DMS153 (cell line): ENCODE data around the gene HDHD2.

Source experiments
- DNase-seq: peaks from one replicate; lab custom pipeline; 2025; lab: John Stamatoyannopoulos, UW

Gene HDHD2

DNA sequence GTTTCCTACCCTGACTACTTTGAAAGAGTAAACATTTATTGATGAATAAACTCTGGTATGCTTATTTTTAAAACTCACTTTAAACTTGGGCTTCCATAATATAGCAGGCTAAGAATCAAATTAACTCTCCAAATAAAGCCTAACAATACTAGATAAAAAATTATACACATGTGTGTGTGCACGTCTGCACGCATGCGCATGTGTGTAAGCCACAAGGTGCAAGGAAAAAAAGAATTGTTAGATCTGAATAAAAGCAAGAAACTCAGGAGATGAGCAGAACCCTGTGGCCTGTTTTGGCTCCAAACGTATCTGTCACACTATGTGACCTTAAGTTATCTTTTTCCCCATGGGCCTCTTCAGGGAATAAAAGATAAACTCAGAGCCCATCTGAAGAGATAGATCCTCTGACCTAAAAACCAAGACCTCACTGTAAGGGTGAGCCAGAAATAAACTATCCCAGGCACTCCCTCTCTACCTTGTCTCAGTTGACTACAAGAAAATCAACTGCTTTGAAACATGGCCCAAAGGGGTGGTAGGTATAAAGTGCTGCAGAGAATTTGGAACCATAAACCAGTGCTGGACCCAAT, 6.3 kb downstream of the HDHD2 start:
- DNase-seq = no peak

DNA sequence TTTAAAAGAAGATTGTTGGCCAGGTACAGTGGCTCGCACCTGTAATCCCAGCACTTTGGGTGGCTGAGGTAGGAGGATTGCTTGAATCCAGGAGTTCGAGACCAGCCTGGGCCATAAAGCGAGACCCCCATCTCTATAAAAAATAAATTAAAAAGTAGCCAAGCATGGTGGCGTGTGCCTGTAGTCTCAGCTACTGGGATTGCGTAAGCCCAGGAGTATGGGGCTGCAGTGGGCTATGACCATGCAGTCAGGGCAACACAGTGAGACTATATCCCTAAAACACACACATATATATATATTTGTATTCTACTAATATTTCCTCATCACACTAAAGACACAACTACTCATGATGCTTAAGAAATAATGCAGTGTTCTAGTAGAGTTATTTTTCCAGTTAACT, 7.1 kb downstream of the HDHD2 start:
- DNase-seq = no peak

DNA sequence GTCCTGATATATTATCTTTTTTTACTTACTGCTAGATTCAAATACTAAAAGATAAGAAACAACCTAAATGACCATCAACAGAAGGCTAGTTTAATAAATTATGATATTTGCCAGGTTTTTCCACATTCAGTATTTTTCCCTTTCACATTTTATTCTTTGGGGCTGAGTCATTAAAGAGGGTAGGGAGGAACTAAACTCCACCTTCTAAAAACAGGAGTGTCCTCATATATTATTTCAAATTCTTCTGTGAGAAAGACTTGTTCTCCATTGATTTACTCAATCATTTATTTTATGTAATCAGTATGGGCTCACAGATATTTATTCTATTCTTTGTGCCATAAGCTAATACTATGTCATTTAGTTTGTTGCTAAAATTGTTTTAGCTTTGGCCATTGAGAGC, 9.0 kb downstream of the HDHD2 start:
- no peak for DNase-seq

DNA sequence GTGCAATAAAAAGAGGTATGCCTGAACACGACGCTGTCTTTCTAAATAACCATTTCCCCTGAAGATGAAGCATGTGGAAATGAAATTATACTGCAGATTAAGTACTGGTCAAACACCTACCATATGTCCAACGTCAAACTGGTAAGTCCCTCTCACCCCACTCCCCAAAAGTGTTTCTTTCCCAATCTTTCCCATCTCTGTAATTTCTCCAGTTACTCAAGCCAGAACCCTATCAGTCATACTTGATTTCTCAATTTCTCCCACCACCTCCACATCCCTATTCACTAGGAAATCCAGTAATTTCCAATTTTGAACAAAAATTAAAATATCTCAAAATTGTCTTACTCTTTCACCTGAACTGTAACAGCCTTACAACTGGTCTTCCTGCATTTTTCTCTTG, 29.2 kb downstream of the HDHD2 start:
- no peak for DNase-seq

DNA sequence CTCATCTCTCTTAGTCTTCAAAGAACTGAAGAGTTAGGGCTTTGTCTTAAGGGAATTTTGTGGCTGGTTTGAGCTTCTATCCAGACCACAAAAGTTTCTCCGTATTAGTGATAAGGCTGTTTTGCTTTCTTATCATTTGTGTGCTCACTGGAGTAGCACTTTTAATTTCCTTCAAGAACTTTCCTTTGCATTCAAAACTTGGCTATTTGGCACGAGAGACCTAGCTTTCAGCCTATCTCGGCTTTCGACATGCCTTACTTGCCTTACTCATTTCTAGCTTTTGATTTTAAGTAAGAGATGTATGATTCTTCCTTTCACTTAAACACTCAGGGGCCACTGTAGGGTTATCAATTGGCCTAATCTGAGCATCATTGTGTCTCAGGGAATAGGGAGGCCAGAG, 29.9 kb downstream of the HDHD2 start:
- DNase-seq = no peak

DNA sequence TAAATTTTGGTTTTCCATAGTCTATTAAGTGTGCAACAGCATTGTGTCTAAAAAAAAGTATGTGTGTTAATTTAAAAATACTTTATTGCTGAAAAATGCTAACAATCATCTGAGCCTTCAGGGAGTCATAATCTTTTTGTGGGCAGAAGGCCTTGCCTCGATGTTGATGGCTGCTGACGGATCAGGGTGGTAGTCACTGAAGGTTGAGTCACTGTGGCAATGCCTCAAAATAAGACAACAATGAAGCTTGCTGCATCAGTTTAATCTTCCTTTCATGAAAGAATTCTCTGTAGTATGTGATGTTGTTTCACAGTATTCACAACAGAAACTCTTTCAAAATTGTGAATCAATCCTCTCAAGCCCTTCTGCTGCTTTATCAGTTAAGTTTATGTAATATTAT, 31.3 kb downstream of the HDHD2 start:
- no peak for DNase-seq

DNA sequence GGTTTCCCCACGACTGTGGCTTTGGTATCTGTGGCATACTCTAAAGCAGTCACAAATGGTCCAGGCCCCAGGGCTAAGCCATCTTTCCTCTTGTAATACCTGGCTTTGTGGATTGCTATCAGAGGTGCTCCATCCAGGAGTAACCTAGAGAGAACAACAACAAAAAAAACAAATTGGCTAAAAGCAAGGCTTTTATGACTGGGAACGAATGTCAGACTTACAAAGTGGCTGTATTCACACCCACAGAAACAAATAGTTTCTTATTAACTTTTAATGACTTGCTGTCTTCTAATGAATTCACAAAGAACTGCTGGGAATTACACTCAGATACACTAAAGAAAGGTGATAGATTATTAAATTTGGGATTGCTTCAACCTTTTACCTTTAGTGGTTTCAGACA, 35.1 kb downstream of the HDHD2 start:
- DNase-seq = no peak

DNA sequence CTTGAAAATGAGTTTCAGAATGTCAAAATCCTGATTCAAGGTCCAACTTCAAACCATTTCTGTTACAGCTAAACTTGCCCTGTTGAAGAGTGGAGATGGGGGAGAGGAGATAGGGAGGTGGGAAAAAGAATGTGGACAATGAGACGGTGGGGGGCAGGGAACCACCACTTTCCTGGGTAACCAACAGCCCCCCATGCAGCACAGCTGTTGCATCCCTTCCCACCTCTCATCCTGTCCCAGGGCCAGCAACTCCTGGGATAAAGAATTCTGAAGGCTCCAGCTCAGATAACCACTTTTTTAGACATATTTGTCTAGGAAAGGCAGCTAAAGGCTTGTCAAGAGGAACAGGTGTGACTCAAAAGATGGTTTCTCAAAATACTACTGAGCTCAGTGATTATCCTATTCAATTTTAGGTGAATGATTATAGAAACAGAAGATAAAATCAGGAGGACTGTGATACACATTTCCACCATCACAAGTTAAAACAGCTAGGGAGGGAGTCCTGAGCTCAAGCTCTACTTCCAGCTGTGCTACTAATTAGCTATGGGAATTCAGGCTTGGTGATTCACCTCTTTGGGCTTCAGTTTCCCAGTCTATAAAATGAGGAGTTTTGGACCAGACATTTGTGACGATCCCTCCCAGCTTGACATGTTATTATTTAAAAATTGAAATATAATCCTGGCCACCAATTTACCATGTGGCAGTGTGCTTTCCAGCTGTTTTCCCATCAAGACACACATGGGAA, 36.3 kb downstream of the HDHD2 start:
- no peak for DNase-seq

DNA sequence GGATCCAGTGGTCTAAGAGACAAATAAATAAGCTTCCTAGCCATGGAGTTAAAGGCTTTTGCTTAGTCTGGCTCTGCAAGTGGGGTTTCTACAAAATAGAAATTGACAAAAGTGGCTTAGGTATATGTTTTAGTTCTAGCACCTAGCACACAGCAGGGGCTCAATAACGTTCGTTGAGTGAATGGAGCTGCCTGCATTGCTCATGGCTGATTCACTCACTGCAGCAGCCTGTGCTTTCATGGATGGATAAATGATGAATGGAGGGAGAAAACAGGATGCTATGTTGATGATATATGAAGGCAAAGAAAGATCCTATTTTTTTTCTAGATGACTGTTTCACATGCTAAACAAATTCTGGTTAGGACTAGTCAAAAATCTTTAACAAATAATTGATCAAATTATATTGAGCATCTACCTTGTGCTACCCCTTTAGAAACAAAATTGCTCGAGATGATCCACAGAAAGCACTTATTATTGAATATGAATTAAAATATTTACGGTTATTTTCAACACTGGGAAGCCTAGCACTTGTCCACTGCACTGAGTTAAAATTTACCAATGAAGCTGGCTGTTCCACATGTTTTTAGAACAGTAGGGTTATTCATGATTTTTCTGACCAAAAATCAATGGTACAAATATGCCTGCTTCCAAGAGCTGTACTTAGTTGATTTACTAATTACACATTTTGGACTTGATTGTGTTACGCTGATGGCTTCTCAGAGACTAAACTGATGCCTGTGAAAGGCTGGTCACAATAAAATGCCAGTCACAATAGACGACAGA, 39.6 kb downstream of the HDHD2 start:
- no peak for DNase-seq

DNA sequence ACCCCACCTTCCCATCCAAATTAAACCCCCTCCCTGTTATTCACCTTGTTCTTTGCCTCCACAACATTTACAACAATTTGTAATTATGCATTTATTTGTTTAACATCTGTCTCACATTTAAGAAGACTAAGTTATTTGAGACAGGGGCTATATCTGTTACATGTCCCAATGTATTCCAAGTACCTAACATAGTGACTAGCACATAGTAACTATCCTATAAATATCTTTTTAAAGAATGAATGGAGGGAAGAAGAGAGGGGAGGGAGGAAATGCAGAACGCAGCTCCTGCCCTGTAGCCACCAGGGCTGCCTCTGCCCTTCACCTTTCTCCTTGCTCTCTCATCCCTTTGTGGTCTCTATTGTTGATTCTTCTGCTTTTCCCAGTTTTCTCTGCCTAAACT, 40.6 kb downstream of the HDHD2 start:
- DNase-seq = no peak

DNA sequence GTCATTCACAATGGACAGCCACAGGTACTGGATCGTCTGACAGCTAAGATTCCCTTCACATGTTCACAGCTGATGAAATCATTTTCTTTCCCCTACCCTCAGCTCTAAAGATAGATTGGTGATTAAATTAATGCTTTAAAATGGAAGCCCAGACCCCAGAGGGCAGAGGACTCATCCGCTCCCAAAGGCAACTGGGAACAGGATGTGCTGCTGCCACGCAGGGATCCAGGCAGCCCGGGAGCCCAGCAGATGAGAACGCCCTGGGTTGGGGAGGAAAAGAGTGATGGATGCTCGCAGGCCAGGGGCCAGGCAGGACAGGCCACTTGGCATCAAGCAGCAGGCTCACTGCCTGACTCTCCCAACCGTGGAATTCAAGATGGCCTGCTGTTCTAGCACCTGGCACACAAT, 41.3 kb downstream of the HDHD2 start:
- DNase-seq = no peak

DNA sequence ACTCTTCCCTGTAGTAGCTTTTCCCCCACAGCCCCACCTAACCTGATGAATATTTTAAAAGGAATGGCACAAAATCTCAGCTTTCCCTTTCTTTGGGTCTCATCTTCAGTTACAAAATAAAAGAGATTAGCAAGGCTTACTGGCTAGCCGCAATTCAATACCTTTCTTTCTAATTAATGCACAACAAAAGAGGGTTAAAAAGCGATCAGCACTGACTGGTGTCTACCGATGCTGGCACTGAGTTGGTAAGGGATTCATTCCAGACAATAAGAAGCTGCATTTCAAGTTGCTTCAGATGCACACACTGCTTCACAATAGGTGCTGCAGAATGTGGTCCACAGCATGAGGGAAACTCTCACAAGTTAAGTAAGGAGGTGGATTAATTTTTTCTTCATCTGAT, 41.9 kb downstream of the HDHD2 start:
- no peak for DNase-seq

DNA sequence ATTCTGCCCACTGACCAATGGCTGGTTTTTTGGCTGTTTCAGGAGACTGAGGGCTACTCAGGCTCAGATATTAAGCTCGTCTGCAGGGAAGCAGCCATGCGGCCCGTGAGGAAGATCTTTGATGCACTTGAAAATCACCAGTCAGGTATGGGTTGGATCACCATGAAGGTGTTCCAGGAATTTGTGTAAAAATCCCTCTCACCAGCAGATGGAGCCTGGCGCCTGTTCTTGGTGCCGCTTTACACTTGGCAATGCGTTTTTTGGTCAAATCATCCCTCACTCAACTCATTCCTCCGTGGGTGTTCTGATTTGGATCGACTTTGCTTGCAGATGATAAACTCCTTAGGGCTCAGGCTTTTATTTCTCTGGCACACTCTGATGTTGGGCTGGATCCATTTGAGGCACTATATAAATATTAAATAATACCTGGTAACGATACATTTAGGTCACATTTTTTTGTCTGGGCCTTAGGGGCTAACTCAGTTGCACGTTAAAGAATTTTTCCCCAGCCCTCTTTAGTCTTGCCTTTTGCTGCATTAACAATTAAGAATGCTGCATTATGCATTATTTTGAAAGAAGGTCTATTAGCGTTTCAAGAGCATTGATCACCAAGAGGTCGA, 50.0 kb downstream of the HDHD2 start:
- peak; percentile 11 for DNase-seq

DNA sequence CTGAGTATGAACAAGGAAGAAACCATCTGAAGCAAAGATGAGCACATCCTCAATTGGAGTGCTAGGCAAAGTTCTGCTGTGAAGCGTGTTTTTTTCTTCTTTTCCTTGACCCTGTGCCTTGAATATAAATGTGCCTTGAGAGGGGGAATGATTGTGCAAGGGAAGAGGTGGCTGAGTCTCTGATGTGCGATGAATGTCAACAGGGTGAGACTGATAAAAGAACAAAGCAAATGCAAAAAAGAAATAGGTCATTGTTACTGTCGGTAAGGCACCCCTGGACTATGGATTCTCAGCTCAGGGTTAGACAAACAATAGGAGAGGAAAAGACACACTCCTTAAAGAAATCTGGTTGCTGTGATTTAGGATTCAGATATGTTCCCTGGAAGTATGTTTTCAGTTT, 54.5 kb downstream of the HDHD2 start:
- DNase-seq = no peak

DNA sequence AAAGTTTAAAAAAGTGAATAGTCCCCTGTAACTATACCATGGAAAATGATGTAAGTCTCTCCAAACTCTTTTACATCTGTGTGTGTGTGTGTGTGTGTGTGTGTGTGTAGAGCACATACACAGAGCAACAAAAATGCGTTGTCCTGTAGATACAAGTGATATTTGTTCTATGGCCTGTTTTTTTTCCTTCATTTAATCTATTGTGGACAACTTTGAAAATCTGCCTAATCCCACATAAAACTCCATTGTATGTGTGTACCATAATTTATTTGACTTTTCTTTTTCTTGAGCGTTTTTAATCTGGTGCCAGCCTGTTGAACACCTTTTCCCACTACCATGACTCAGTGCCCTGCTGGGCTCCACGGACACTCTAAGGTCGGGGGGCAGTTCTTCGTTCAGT, 62.6 kb downstream of the HDHD2 start:
- no peak for DNase-seq

DNA sequence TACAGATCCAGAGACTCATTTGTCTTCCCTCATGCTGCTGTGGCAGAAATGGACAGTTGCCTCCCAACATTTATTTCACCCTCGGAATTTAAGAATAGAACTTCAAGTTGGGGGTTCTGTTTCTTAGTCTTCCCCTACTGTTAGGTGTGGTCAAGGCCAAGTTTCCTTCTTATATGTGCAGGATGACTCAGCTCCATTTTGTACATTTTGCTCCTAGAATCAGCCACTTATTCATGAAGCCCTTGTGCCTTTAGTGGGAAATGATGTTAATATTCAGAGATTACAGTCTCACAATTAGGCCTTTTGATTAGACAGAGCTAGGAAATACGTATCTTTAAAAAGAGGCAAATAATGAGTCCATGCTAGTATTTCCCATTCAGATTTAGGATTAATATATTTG, 68.7 kb downstream of the HDHD2 start:
- DNase-seq = no peak

DNA sequence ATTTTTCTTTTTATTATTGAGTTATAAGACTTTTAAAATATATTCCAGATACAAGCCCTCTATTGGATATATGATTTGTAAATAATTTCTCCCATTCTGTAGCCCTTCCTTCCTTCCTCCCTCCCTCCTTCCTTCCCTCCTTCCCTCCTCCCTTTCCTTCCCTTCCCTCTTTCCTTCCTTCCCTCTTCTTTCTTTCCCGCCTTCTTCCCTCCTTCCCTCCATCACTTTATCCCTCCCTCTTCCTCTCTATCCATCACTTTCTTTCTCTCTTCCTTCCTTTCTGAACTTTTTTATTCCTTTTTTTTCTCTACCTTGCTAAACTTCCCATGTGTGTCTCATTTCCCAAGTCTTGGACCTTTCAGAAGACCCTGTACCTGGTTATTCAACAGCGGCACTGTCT, 69.4 kb downstream of the HDHD2 start:
- DNase-seq = no peak

DNA sequence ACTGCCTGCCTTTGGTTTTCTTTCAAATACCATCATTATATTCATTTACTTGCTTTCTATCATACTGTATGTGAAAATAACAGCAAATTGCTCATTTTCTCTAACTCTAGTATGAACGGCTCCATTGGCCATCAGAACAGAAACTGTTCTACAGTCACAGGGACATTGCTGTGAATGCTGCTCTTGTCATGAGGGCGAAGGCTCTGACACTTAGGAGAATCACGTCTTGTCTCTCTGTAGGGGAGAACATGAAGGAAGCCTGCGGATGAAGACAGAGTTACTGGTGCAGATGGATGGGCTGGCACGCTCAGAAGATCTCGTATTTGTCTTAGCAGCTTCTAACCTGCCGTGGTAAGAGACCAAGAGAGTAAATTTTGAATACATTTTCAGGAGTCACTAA, 73.2 kb downstream of the HDHD2 start:
- DNase-seq = no peak

DNA sequence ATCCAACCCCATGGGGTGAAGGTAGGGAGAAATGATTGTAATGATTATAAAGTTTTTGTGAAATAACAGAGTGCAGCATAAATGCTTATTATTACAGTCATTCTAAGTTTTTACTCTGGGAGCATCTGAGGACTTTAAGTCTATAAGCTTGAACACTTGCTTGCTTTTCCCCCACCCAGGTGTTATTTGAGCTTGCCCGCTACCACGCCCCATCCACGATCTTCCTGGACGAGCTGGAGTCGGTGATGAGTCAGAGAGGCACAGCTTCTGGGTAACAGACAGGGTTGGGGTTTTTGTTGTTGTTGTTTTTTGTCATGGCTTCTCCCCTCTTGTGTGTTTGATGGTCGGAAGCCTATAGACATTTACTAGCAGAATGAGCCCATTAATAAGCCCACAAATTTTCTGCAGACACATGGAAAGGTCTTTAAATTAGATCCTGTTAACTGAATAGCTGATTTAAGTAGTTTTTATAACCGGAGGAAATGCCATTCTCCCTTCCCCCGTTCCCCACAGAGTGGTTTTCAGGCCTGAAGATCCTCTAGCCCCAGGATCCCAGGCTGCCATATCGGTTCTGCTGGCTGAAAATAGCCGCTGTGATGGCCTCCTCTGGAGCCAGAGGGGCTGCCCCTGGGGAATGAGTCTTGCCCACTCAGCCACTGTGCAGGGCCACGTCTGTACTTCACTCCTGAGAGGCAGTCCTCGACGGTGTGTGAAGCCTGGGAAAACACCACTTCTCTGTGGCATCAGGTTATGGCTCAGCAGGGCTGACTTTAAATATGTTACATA, 75.0 kb downstream of the HDHD2 start:
- DNase-seq = no peak

DNA sequence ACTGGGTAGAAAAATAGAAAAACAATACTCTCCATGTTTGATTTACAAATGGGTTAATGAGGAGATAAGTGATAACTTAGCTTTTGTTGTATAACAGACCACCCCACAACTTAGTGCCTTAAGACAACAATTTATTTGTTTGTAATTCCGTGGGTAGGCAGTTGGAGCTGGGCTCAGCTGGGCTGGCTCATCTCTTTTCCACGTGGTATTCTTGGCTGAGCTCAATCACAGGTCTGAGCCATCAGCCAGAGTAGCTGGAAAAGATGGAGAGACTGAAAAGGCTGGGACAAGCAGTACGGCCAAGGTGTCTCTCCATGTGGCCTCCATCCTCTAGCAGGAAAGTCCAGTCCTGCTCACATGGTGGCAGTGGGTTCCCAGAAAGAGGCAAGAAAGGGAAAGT, 82.7 kb downstream of the HDHD2 start:
- no peak for DNase-seq

DNA sequence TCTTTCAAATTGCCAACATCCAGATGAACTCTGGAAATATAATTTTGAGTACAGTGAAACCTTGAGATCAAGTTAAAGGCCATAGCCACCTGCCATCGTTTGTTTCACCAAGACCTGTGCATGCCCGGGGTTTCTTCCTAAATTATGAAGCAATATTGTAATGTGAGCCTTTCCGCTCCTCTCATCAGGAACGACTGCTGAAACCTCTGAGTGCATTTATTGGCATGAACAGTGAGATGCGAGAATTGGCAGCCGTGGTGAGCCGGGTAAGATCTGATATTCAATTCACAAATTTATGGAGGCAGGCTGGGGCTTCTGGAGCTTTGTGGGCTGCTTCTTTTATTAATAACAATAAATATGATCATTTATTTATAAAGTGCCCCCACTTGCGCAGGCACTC, 87.2 kb downstream of the HDHD2 start:
- DNase-seq = no peak

DNA sequence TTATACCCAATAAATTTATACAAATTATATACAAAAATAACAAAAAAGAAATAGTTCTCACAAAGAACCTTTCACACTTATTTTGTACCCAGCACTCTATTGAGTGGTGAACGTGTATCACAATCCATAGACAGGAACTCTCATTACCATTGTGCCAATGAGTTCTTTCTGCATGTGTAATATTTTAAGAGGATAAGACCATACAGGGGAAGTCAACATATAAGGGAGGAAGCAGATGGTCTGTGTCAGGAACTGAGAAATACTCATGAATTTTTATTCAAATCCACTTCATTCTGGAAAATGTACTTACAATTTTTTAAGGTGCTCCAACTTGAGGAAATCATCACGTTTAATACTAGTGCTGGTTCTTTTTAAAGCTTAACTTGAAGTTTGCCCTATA, 87.8 kb downstream of the HDHD2 start:
- no peak for DNase-seq
